ENCODE results near the gene CHRNA7. TPM values are rescaled to one million over a fixed set of nuclear protein-coding genes. Genes with fewer than 3 reads are reported as not detected.

CHRNA7 gene
- total RNA-seq, 2 experiments from 2014 or later = 0.11 TPM; not detected in 1

DNA sequence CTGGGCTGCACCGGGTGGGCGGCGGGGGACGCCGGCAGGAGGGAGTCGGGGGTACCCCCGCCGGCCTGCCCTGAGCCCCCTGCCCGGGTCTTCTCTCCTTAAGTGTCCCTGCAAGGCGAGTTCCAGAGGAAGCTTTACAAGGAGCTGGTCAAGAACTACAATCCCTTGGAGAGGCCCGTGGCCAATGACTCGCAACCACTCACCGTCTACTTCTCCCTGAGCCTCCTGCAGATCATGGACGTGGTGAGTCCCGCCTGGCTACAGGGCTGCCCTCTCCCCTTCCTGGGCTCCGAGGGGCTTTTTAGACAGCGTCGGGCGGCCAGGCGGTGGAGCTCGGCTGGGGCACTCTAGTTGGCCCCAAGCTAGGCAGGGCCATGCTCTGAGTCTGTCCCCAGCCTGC lies 480 bp downstream of the CHRNA7 start:
- no peak for ATAC-seq

DNA sequence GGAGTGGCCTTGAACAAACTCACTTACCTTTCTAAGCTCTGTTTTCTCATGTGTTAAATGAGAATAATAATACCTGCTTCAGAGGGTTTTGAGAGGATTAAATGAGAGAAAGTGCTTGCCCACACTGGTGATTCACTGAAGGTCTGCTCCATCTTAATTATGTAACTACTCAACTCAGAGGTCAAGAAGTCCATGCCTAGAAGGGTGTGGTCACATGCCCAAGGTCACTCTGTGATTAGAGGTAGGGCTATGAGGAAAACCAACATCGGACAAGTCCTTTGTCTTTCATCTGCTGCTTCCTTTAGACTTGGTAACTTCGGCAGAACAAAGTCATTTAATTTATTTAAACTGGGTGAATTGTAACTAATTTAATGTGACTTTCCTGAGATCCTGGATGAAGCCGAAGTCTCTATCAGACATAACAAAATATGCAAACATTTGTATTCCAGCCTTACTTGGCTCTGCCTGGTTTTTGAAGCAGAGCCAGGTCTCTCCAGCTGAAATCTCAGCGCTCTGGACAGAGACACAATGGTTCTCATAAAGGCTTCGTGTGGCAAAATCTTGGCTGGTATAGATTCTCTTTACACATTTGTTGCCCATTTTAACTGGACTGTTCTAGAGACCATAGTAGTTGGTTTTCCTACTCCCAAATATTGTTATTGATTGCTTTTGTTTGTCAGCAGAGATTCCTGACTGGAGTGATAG lies 3.0 kb downstream of the CHRNA7 start:
- no peak overlapping the region for H3K27ac Mint-ChIP-seq
- DNase-seq = no peak
- H3K4me1 Mint-ChIP-seq = peaks cover 12% of the 10 kb centered on the region
- no peaks in the 10 kb centered on the region for H3K36me3 Mint-ChIP-seq (ENCODE audit: low read depth)
- no peaks in the 10 kb centered on the region for H3K9me3 Mint-ChIP-seq (ENCODE audit: low read depth)
- ChIA-PET POLR2A (no interaction called here), CTCF (no interaction called here)
- no peak overlapping the region for H3K4me3 Mint-ChIP-seq
- H3K27me3 Mint-ChIP-seq = peaks cover 42% of the 10 kb centered on the region
- no peak for ATAC-seq
- intact Hi-C loops (cut with DNase I, micrococcal nuclease) = no loop called here

More for the DNA sequence above, 480 bp downstream of the CHRNA7 start:
- Mint-ChIP-seq H3K27ac (no peak overlapping the region), H3K36me3 (ENCODE audit: low read depth) (no peaks in the 10 kb centered on the region), H3K27me3 (peaks cover 53% of the 10 kb centered on the region), H3K4me1 (peaks cover 12% of the 10 kb centered on the region), H3K9me3 (ENCODE audit: low read depth) (no peaks in the 10 kb centered on the region), H3K4me3 (no peak overlapping the region)
- POLR2A ChIA-PET = interaction anchor here (0.5 kb wide), 1 partner anchor 10 kb away, joined by 4 read pairs; no protein-coding TSS in a partner anchor
- DNase-seq = no peak
- intact Hi-C loops (cut with DNase I, micrococcal nuclease) = no loop called here
- CTCF ChIA-PET = no interaction called here

DNA sequence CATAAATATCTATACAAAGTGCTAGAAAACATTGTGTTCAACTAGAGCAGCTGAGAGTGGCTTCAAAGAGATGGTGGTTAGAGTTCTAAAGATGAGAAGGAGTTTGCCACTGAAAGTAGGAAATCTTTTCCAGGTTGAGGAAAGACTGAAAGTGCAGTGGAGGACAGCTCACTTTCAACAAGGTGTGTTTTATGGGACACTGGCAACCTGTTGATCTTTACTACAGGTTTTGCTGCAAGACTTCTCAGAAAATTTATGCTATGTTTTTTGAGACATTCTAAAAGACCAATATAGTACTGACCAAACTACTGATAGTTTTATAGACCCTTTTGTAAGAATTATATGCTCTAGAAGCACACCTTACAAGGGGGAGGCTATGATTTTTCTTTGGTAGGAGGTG lies 3.8 kb downstream of the CHRNA7 start:
- POLR2A ChIA-PET = no interaction called here
- ATAC-seq = no peak
- H3K36me3 Mint-ChIP-seq (ENCODE audit: low read depth) = no peaks in the 10 kb centered on the region
- H3K27me3 Mint-ChIP-seq = peaks cover 35% of the 10 kb centered on the region
- peaks cover 12% of the 10 kb centered on the region for H3K4me1 Mint-ChIP-seq
- intact Hi-C loops (cut with DNase I, micrococcal nuclease) = no loop called here
- no peaks in the 10 kb centered on the region for H3K9me3 Mint-ChIP-seq (ENCODE audit: low read depth)
- H3K27ac Mint-ChIP-seq = no peak overlapping the region
- CTCF ChIA-PET = no interaction called here
- no peak for DNase-seq
- no peak overlapping the region for H3K4me3 Mint-ChIP-seq

DNA sequence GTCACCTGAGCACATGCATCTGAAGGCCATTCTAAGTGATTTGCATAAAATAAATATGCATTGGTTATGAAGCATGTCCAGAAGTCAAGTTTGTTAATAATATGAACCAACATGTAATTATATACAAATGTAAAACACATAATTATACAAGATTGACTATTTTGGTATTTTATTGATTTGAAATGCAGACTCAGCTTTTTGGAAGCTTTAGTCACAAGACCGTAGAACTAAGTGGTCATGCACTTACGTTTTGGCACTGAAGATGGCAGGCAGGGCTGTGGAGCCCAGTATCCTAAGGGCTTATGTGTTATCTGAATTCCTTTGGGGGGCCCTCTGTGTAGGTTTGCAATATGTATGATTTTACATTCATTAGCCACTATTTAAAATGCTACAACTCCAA lies 5.0 kb downstream of the CHRNA7 start:
- ChIA-PET CTCF (no interaction called here), POLR2A (no interaction called here)
- Mint-ChIP-seq H3K27me3 (peaks cover 27% of the 10 kb centered on the region), H3K36me3 (ENCODE audit: low read depth) (no peaks in the 10 kb centered on the region), H3K9me3 (ENCODE audit: low read depth) (no peaks in the 10 kb centered on the region), H3K4me1 (peaks cover 6% of the 10 kb centered on the region), H3K27ac (no peak overlapping the region), H3K4me3 (no peak overlapping the region)
- DNase-seq = no peak
- ATAC-seq = no peak
- intact Hi-C loops (cut with DNase I, micrococcal nuclease) = no loop called here

DNA sequence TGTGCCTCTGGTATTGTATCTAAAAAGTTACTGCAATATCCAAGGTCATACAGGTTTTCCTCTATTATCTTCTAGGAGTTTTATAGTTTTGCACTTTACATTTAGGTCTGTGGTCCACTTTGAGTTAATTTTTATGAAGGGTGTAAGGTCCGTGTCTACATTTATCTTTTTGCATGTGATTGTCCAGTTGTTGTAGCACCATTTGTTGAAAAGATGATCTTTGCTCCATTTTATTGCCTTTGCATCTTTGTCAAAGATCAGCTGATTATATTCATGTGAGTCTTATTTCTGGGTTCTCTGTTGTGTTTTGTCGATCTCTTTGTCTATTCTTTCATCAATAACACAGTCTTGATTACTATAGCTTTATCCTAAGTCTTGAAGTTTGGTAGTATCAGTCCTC lies 6.7 kb downstream of the CHRNA7 start:
- ChIA-PET POLR2A (no interaction called here), CTCF (interaction anchor here (0.7 kb wide), 1 partner anchor 752 kb away, joined by 3 read pairs; no protein-coding TSS in a partner anchor)
- ATAC-seq (no peak), DNase-seq (no peak)
- H3K4me3 Mint-ChIP-seq = no peak overlapping the region
- no peaks in the 10 kb centered on the region for H3K9me3 Mint-ChIP-seq (ENCODE audit: low read depth)
- H3K27ac Mint-ChIP-seq = no peak overlapping the region
- H3K27me3 Mint-ChIP-seq = peaks cover 19% of the 10 kb centered on the region
- intact Hi-C loops (cut with DNase I, micrococcal nuclease) = no loop called here
- no peaks in the 10 kb centered on the region for H3K4me1 Mint-ChIP-seq
- H3K36me3 Mint-ChIP-seq (ENCODE audit: low read depth) = no peaks in the 10 kb centered on the region

DNA sequence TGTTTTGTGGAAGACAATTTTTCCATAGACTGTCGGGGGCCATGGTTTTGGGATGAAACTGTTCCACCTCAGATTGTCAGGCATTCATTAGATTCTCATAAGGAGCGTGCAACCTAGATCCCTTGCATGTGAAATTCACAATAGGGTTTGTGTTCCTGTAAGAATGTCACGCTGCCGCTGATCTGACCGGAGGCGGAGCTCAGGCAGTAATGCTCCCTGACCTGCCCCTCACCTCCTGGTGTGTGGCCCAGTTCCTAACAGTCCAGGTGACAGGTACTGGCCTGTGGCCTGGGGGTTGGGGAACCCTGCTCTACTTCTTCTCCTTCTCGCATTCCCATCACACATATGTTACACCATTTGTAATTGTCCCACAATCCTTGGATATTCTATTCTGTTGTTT lies 11.0 kb downstream of the CHRNA7 start:
- no peaks in the 10 kb centered on the region for H3K36me3 Mint-ChIP-seq (ENCODE audit: low read depth)
- DNase-seq = no peak
- no peak for ATAC-seq
- H3K4me1 Mint-ChIP-seq = no peaks in the 10 kb centered on the region
- no peak overlapping the region for H3K27ac Mint-ChIP-seq
- H3K4me3 Mint-ChIP-seq = no peak overlapping the region
- H3K27me3 Mint-ChIP-seq = peaks cover 10% of the 10 kb centered on the region
- ChIA-PET CTCF (no interaction called here), POLR2A (interaction anchor here (0.7 kb wide), 1 partner anchor 10 kb away, joined by 4 read pairs; no protein-coding TSS in a partner anchor)
- H3K9me3 Mint-ChIP-seq (ENCODE audit: low read depth) = no peaks in the 10 kb centered on the region
- intact Hi-C loops (cut with DNase I, micrococcal nuclease) = no loop called here

DNA sequence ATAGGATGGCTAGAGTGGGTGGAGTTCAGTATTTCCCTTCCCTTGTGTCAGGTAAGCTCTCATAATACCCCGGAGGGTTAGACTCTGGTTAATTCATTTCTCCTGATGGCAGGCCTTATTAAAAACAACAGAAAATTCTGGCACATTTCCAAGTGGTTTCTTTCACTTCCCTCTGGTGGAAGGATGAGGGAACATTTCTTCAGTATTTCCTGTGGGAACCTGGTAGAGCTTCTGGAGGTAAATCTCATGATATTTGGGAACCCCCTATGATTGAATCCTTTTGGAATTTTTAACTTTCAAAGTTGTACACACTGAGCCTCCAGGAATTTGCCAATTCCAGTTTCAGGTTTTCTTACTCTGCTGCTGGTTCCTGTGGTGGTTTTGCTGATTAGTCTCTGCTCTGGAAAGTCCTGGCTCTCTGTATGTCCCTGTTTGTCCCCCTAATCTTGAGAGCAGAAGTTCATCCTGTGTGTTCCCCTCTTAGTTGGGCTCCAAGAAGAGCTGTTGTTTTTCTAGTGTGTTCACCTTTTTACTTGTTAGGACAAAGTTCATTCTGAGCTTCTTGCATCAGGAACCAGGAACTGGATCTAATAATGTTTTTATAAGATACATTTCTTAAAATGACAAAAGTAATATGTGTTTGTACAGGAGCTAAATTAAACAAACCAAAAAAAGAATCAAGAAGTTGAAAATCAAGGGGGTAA lies 12.1 kb downstream of the CHRNA7 start:
- no peaks in the 10 kb centered on the region for H3K9me3 Mint-ChIP-seq (ENCODE audit: low read depth)

DNA sequence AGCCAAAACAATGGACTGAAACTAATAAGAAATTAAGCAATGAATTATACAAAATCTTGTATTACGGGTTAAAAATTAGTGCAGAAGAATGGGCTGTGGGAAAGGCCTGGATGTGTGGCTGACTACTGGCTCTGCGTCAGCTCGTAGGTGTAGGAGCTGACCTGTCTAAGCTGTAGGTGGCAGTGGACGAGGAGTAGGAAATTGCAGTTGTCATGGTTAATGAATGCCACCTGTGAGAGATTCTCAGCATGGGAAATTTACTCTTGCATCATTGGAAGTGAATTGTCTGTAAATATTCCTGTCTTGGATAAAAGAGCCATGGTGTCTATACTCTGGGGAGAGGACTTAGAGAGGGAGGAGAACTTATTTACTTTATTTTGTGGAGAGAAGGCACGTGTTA lies 23.4 kb downstream of the CHRNA7 start:
- ChIA-PET CTCF (interaction anchor here (1.5 kb wide), 1 partner anchor 26 kb away, joined by 4 read pairs; no protein-coding TSS in a partner anchor), POLR2A (no interaction called here)
- DNase-seq = no peak
- Mint-ChIP-seq H3K4me1 (no peaks in the 10 kb centered on the region), H3K4me3 (no peak overlapping the region), H3K36me3 (ENCODE audit: low read depth) (no peaks in the 10 kb centered on the region), H3K9me3 (ENCODE audit: low read depth) (no peaks in the 10 kb centered on the region), H3K27me3 (peaks cover 11% of the 10 kb centered on the region), H3K27ac (no peak overlapping the region)
- no peak for ATAC-seq
- intact Hi-C loops (cut with DNase I, micrococcal nuclease) = loop anchor here in 1 of 2 experiments (10.0 kb wide), 1 partner anchor 59 kb away; no protein-coding TSS in a partner anchor

More for the DNA sequence above, 12.1 kb downstream of the CHRNA7 start:
- Mint-ChIP-seq H3K36me3 (ENCODE audit: low read depth) (no peaks in the 10 kb centered on the region), H3K4me3 (no peak overlapping the region), H3K27me3 (peaks cover 10% of the 10 kb centered on the region), H3K4me1 (no peaks in the 10 kb centered on the region), H3K27ac (no peak overlapping the region)
- POLR2A ChIA-PET = no interaction called here
- ATAC-seq (no peak), DNase-seq (no peak)
- intact Hi-C loops (cut with DNase I, micrococcal nuclease) = no loop called here
- CTCF ChIA-PET = interaction anchor here (0.7 kb wide), 1 partner anchor 204 kb away, joined by 3 read pairs; no protein-coding TSS in a partner anchor

DNA sequence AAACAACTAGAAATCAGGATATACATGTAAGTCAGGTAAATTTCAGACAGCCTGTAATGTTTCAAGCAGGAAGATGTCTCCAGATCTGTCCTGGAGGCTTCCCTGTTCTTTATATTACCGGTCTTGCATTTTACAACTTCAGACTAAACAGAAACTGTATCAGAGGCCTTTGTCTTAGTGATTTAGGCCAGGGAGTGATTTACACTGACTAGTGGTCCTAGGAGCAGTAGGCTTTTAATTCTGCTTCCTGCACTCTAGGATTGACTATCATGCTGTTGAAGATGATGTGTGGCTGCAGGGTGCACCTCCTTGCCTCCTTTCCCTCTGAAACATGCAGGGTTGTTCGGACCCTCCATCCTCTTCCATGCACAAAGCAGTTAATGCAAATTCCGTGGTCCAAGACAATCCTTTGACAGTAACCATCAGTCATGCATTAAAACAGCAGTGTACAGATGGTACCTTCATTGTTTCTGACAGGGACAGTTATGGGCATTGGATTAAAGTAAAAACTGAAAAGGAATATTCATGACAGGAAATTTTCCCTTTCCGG lies 27.6 kb downstream of the CHRNA7 start:
- intact Hi-C loops (cut with DNase I, micrococcal nuclease) = loop anchor here in 1 of 2 experiments (10.0 kb wide), 1 partner anchor 63 kb away; no protein-coding TSS in a partner anchor
- Mint-ChIP-seq H3K4me3 (no peak overlapping the region), H3K36me3 (ENCODE audit: low read depth) (no peaks in the 10 kb centered on the region), H3K27me3 (peaks cover 13% of the 10 kb centered on the region), H3K27ac (no peak overlapping the region), H3K9me3 (ENCODE audit: low read depth) (no peaks in the 10 kb centered on the region), H3K4me1 (no peaks in the 10 kb centered on the region)
- ATAC-seq (no peak), DNase-seq (no peak)
- ChIA-PET POLR2A (no interaction called here), CTCF (no interaction called here)

DNA sequence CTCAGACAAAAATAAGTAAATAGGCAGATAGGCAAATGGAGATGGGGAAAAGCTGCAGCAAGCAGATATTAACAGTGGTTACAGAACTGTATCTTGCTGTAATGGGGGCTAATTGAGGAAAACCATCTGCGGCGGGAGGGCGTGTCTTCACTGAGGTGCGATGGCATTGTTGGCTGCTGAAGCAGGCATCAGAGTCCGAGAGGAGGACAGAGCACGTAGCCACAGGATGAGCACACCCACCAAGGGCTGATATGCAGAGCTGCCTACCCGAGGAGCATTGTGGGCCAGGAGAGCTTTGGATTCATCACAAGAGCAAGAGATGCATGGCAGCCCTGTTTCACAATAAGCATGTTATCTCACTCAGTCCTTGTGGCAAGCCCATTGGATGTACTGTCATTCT lies 30.4 kb downstream of the CHRNA7 start:
- H3K36me3 Mint-ChIP-seq (ENCODE audit: low read depth) = peaks cover 2% of the 10 kb centered on the region
- H3K27me3 Mint-ChIP-seq = peaks cover 9% of the 10 kb centered on the region
- ATAC-seq = no peak
- no peak overlapping the region for H3K4me3 Mint-ChIP-seq
- ChIA-PET CTCF (no interaction called here), POLR2A (no interaction called here)
- H3K9me3 Mint-ChIP-seq (ENCODE audit: low read depth) = no peaks in the 10 kb centered on the region
- DNase-seq = no peak
- intact Hi-C loops (cut with DNase I, micrococcal nuclease) = no loop called here
- no peaks in the 10 kb centered on the region for H3K4me1 Mint-ChIP-seq
- no peak overlapping the region for H3K27ac Mint-ChIP-seq

DNA sequence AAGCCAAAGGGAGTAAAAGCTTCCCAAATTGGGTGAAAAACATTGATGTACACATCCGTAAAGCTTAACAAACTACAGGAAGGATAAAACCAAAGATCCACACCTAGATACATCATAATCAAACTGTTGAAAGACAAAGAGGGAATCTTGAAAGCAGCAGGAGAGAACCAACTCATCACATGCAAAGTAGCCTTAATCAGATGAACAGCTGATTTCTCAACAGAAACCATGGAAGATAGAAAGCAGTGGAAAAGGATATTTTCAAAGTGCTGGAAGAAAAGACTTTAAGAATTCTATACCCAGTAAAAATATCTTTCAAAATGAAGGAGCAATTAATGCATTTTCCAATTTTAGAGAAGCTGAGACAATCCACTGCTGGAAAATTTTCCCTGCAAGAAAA lies 36.8 kb downstream of the CHRNA7 start:
- ChIA-PET CTCF (no interaction called here), POLR2A (no interaction called here)
- H3K4me3 Mint-ChIP-seq = no peak overlapping the region
- ATAC-seq = no peak
- H3K36me3 Mint-ChIP-seq (ENCODE audit: low read depth) = peaks cover 2% of the 10 kb centered on the region
- intact Hi-C loops (cut with DNase I, micrococcal nuclease) = no loop called here
- H3K9me3 Mint-ChIP-seq (ENCODE audit: low read depth) = peaks cover 27% of the 10 kb centered on the region
- no peak for DNase-seq
- no peaks in the 10 kb centered on the region for H3K4me1 Mint-ChIP-seq
- H3K27ac Mint-ChIP-seq = no peak overlapping the region
- H3K27me3 Mint-ChIP-seq = peaks cover 9% of the 10 kb centered on the region
